Measurements from ENCODE around the gene DNAJC25.

The DNAJC25 gene

GRCh38 chr9:111631214-111631971 is at the start of gene DNAJC25:
Gene DNAJC25 (plus strand): TSS chr9:111631334. CDS start chr9:111631408, 74 bp downstream.
- no peaks in the 10 kb centered on the region for H3K9me2 ChIP-seq (replicated peaks; ENCODE audit: insufficient read depth, low read length)
- H3K27ac ChIP-seq (ENCODE audit: low read depth, low read length), result peak within 1 kb of the TSS; percentile 34
- H3K9me3 ChIP-seq (ENCODE audit: insufficient read depth, low read length), result no peaks in the 10 kb centered on the region
- H3K79me2 ChIP-seq (ENCODE audit: insufficient read depth, low read length), result peaks cover 42% of the 10 kb centered on the region
- H3F3A ChIP-seq (ENCODE audit: insufficient read depth), result no peaks in the 10 kb centered on the region
- H3K4me3 ChIP-seq (ENCODE audit: insufficient read depth, low read length, poor library complexity, severe bottlenecking), result peak within 1 kb of the TSS; percentile 74
- no peaks in the 10 kb centered on the region for H3K27me3 ChIP-seq (ENCODE audit: low read length)
- H4K20me1 ChIP-seq (ENCODE audit: low read depth, low read length), result no peaks in the 10 kb centered on the region; the same call in 1 of the 2 replicates
- H3K4me2 ChIP-seq (ENCODE audit: low read depth, low read length, poor library complexity, severe bottlenecking), result peak within 1 kb of the TSS; percentile 82
- no peaks in the 10 kb centered on the region for H3K36me3 ChIP-seq (ENCODE audit: low read length)
- H2AFZ ChIP-seq (ENCODE audit: low read depth, low read length, severe bottlenecking), result peak within 1 kb of the TSS; percentile 97
- H3K9ac ChIP-seq (ENCODE audit: low read length), result peak within 1 kb of the TSS; percentile 77
- TF ChIP-seq EZH2phosphoT487 (conservative IDR thresholded peaks at IDR 0.05; ENCODE audit: low read length) (no peak), CTCF (IDR thresholded peaks at IDR 0.05; ENCODE audit: insufficient read depth, low read length, poor library complexity, severe bottlenecking) (no peak)

- Histone ChIP-seq H3K79me2 (ENCODE audit: insufficient read depth, low read length) (no peaks in the 10 kb centered on the region), H3K9me2 (replicated peaks; ENCODE audit: insufficient read depth, low read length) (no peaks in the 10 kb centered on the region), H3K36me3 (ENCODE audit: low read length) (no peaks in the 10 kb centered on the region)
These were observed 48.2 kb upstream of the DNAJC25 start for GRCh38 chr9:111582888-111583287.

GRCh38 chr9:111586378-111586777 is 44.8 kb upstream of the DNAJC25 start:
- Histone ChIP-seq H3K9me3 (ENCODE audit: insufficient read depth, low read length) (no peaks in the 10 kb centered on the region), H3F3A (ENCODE audit: insufficient read depth) (no peaks in the 10 kb centered on the region), H3K27ac (ENCODE audit: low read depth, low read length) (no peak overlapping the region), H3K9ac (ENCODE audit: low read length) (no peak overlapping the region), H2AFZ (ENCODE audit: low read depth, low read length, severe bottlenecking) (no peak overlapping the region), H3K79me2 (ENCODE audit: insufficient read depth, low read length) (no peaks in the 10 kb centered on the region), H3K4me3 (ENCODE audit: insufficient read depth, low read length, poor library complexity, severe bottlenecking) (no peak overlapping the region), H3K27me3 (ENCODE audit: low read length) (no peaks in the 10 kb centered on the region), H3K9me2 (replicated peaks; ENCODE audit: insufficient read depth, low read length) (no peaks in the 10 kb centered on the region), H3K36me3 (ENCODE audit: low read length) (no peaks in the 10 kb centered on the region), H3K4me2 (ENCODE audit: low read depth, low read length, poor library complexity, severe bottlenecking) (no peak overlapping the region), H4K20me1 (ENCODE audit: low read depth, low read length) (no peaks in the 10 kb centered on the region)
- TF ChIP-seq CTCF (IDR thresholded peaks at IDR 0.05; ENCODE audit: insufficient read depth, low read length, poor library complexity, severe bottlenecking), result no peak
- no peak for TF ChIP-seq EZH2phosphoT487 (conservative IDR thresholded peaks at IDR 0.05; ENCODE audit: low read length)

More at GRCh38 chr9:111582888-111583287, 48.2 kb upstream of the DNAJC25 start:
- no peaks in the 10 kb centered on the region for H4K20me1 ChIP-seq (ENCODE audit: low read depth, low read length)
- no peak overlapping the region for H3K27ac ChIP-seq (ENCODE audit: low read depth, low read length)
- H3K27me3 ChIP-seq (ENCODE audit: low read length), result no peaks in the 10 kb centered on the region
- no peak overlapping the region for H3K9ac ChIP-seq (ENCODE audit: low read length)
- no peaks in the 10 kb centered on the region for H3K9me3 ChIP-seq (ENCODE audit: insufficient read depth, low read length)
- H3K4me2 ChIP-seq (ENCODE audit: low read depth, low read length, poor library complexity, severe bottlenecking), result no peak overlapping the region
- TF ChIP-seq CTCF (IDR thresholded peaks at IDR 0.05; ENCODE audit: insufficient read depth, low read length, poor library complexity, severe bottlenecking) (no peak), EZH2phosphoT487 (conservative IDR thresholded peaks at IDR 0.05; ENCODE audit: low read length) (no peak)
- H3K4me3 ChIP-seq (ENCODE audit: insufficient read depth, low read length, poor library complexity, severe bottlenecking), result no peak overlapping the region
- no peaks in the 10 kb centered on the region for H3F3A ChIP-seq (ENCODE audit: insufficient read depth)
- H2AFZ ChIP-seq (ENCODE audit: low read depth, low read length, severe bottlenecking), result no peak overlapping the region

Measured in SU-DHL-6 (cell line).